H9 (cell line): ENCODE measurements around the gene MTURN. TPM values are rescaled to one million over a fixed set of nuclear protein-coding genes. Genes with fewer than 3 reads are reported as not detected.

Source experiments
- DNase-seq: peaks from one replicate; pipeline ENCODE4 v3.0.0-alpha.2; 2017
- H2AFZ ChIP-seq: one replicate; pipeline ENCODE4 v1.6.1; 2013; ENCODE audit warnings: mild to moderate bottlenecking, low read length, control low read depth, moderate library complexity
- H2AK5ac ChIP-seq: 2 replicates; pipeline ENCODE4 v1.6.1; 2013; ENCODE audit warnings: low read length, control low read depth, mixed read lengths; ENCODE audit not compliant: insufficient read length
- H2BK120ac ChIP-seq: one replicate; pipeline ENCODE4 v1.6.1; 2013; ENCODE audit warnings: low read depth, mild to moderate bottlenecking, low read length, control low read depth, inconsistent platforms; ENCODE audit not compliant: poor library complexity, severe bottlenecking
- H2BK12ac ChIP-seq: 2 replicates; pipeline ENCODE4 v1.6.1; 2013; ENCODE audit warnings: low read length, control low read depth, mixed read lengths, low read depth; ENCODE audit not compliant: insufficient read length
- H2BK15ac ChIP-seq: 2 replicates; pipeline ENCODE4 v1.6.1; 2013; ENCODE audit warnings: low read depth, low read length, control low read depth
- H2BK20ac ChIP-seq: one replicate; pipeline ENCODE4 v1.6.1; 2013; ENCODE audit warnings: low read depth, mild to moderate bottlenecking, low read length, control low read depth, inconsistent platforms; ENCODE audit not compliant: poor library complexity, severe bottlenecking
- H2BK5ac ChIP-seq: 2 replicates; pipeline ENCODE4 v1.6.1; 2013; ENCODE audit warnings: low read length, control low read depth, mixed read lengths; ENCODE audit not compliant: insufficient read length
- H3K14ac ChIP-seq: 2 replicates; pipeline ENCODE4 v1.6.1; 2013; ENCODE audit warnings: low read length, control low read depth; ENCODE audit not compliant: insufficient read depth
- H3K18ac ChIP-seq: 2 replicates; pipeline ENCODE4 v1.6.1; 2013; ENCODE audit warnings: low read depth, mild to moderate bottlenecking, mixed read lengths, low read length, control low read depth; ENCODE audit not compliant: insufficient read length
- H3K23ac ChIP-seq: 2 replicates; pipeline ENCODE4 v1.6.1; 2013; ENCODE audit warnings: low read length, control low read depth, mixed read lengths, low read depth; ENCODE audit not compliant: insufficient read length
- H3K23me2 ChIP-seq: 2 replicates; pipeline ENCODE4 v1.6.1; 2013; ENCODE audit warnings: low read depth, mild to moderate bottlenecking, mixed read lengths, low read length, control low read depth; ENCODE audit not compliant: insufficient read length, poor library complexity, severe bottlenecking
- H3K27ac ChIP-seq: 2 replicates; pipeline ENCODE4 v1.5.1; 2013; ENCODE audit warnings: low read length, control low read depth, mixed read lengths, low read depth; ENCODE audit not compliant: insufficient read length
- H3K27me3 ChIP-seq: 2 replicates; pipeline ENCODE4 v1.6.1; 2013; ENCODE audit warnings: low read length, control low read depth, inconsistent platforms; ENCODE audit not compliant: insufficient read depth
- H3K4ac ChIP-seq: 2 replicates; pipeline ENCODE4 v1.6.1; 2013; ENCODE audit warnings: low read depth, mild to moderate bottlenecking, control low read depth, inconsistent platforms, low read length, moderate library complexity
- H3K4me1 ChIP-seq: 2 replicates; pipeline ENCODE4 v1.6.1; 2013; ENCODE audit warnings: low read length, control low read depth, inconsistent platforms; ENCODE audit not compliant: insufficient read depth
- H3K4me2 ChIP-seq: 2 replicates; pipeline ENCODE4 v1.6.1; 2013; ENCODE audit warnings: low read length, control low read depth, mixed read lengths; ENCODE audit not compliant: insufficient read length, insufficient read depth
- H3K56ac ChIP-seq: 2 replicates; pipeline ENCODE4 v1.6.1; 2013; ENCODE audit warnings: low read depth, mild to moderate bottlenecking, mixed read lengths, low read length, control low read depth; ENCODE audit not compliant: insufficient read length
- H3K79me1 ChIP-seq: 2 replicates; pipeline ENCODE4 v1.6.1; 2013; ENCODE audit warnings: low read depth, mild to moderate bottlenecking, moderate library complexity, low read length, control low read depth, inconsistent platforms; ENCODE audit not compliant: insufficient read depth, poor library complexity, severe bottlenecking
- H3K79me2 ChIP-seq: 2 replicates; pipeline ENCODE4 v1.6.1; 2013; ENCODE audit warnings: low read length, control low read depth, inconsistent platforms; ENCODE audit not compliant: insufficient read depth
- H3K9ac ChIP-seq: 2 replicates; pipeline ENCODE4 v1.6.1; 2013; ENCODE audit warnings: low read length, control low read depth, mixed read lengths; ENCODE audit not compliant: insufficient read length; ENCODE audit errors: extremely low read depth
- H3K9me3 ChIP-seq: one replicate; pipeline ENCODE4 v1.6.1; 2013; ENCODE audit warnings: low read depth, low read length, inconsistent platforms; ENCODE audit not compliant: control insufficient read depth
- H3T11ph ChIP-seq: one replicate; pipeline ENCODE4 v1.6.1; 2013; ENCODE audit warnings: mild to moderate bottlenecking, low read length, control low read depth, inconsistent platforms
- H4K20me1 ChIP-seq: one replicate; pipeline ENCODE4 v1.6.1; 2013; ENCODE audit not compliant: control insufficient read depth, insufficient read length, insufficient read depth
- H4K5ac ChIP-seq: 2 replicates; pipeline ENCODE4 v1.6.1; 2013; ENCODE audit warnings: low read depth, mild to moderate bottlenecking, mixed read lengths, low read length, control low read depth; ENCODE audit not compliant: insufficient read length
- H4K8ac ChIP-seq: replicated peaks from 2 replicates; pipeline ENCODE4 v1.6.1; 2013; ENCODE audit warnings: low read length, control low read depth, mixed read lengths, low read depth; ENCODE audit not compliant: insufficient read length
- H4K91ac ChIP-seq: 2 replicates; pipeline ENCODE4 v1.6.1; 2013; ENCODE audit warnings: low read depth, mild to moderate bottlenecking, moderate library complexity, mixed read lengths, low read length, control low read depth; ENCODE audit not compliant: insufficient read length
- H3K27ac Mint-ChIP-seq, 3 experiments: 2 replicates in 2 of 3; 3 replicates in 1 of 3; pipeline ENCODE4 v1.8.0; 2020 to 2021; ENCODE audit warnings: mixed read lengths in 3 of 3, mild to moderate bottlenecking in 1 of 3, moderate library complexity in 1 of 3
- H3K27me3 Mint-ChIP-seq: 2 replicates; pipeline ENCODE4 v1.8.0; 2021; ENCODE audit warnings: low read depth, mild to moderate bottlenecking, moderate library complexity, mixed read lengths
- H3K36me3 Mint-ChIP-seq, 3 experiments: 2 replicates in 2 of 3; 3 replicates in 1 of 3; pipeline ENCODE4 v1.8.0; 2020 to 2021; ENCODE audit warnings: low read depth in 3 of 3, mixed read lengths in 3 of 3; ENCODE audit not compliant: insufficient read depth in 1 of 3
- H3K4me1 Mint-ChIP-seq, 2 experiments: 2 replicates each; pipeline ENCODE4 v1.8.0; 2020; ENCODE audit warnings: mixed read lengths in 2 of 2
- H3K4me3 Mint-ChIP-seq, 2 experiments: 2 replicates in 1 of 2; 3 replicates in 1 of 2; pipeline ENCODE4 v1.8.0; 2020 to 2021; ENCODE audit warnings: mild to moderate bottlenecking in 2 of 2, mixed read lengths in 2 of 2, moderate library complexity in 1 of 2
- H3K9me3 Mint-ChIP-seq, 2 experiments: 2 replicates in 1 of 2; 3 replicates in 1 of 2; pipeline ENCODE4 v1.8.0; 2020; ENCODE audit warnings: mild to moderate bottlenecking in 2 of 2, mixed read lengths in 2 of 2, moderate library complexity in 1 of 2
- CTCF ChIP-seq: fragments of 200-600 bp; sonication (generic); conservative IDR thresholded peaks from 3 replicates; pipeline ENCODE4 v1.8.0; 2021; ENCODE audit warnings: antibody characterized with exemption, mild to moderate bottlenecking
- WGBS: extraction: QIAGEN DNeasy Blood & Tissue Kit; methylation state at CpG from one replicate; pipeline ENCODE4 v1.1.7; 2013; ENCODE audit warnings: missing lambda C conversion rate, low lambda C conversion rate, mixed read lengths; ENCODE audit not compliant: insufficient read length; ENCODE audit errors: extremely low coverage; 5-methylcytosine and 5-hydroxymethylcytosine counted together
- total RNA-seq: library from RNA; stranded (reverse); gene quantifications from 2 replicates; pipeline ENCODE4 v1.2.1, GENCODE V29; 2021

Gene MTURN
- total RNA-seq, 1 experiment from 2014 or later, result 3.4 TPM

GRCh38 chr7:30166841-30167235 is 32.1 kb downstream of the MTURN start:
- H3K27ac ChIP-seq, result no peak overlapping the region
- Mint-ChIP-seq H3K27ac (no peak overlapping the region), H3K27me3 (peaks cover 42% of the 10 kb centered on the region), H3K4me1 (peaks cover 67 to 70% of the 10 kb centered on the region in 2 experiments), H3K9me3 (no peaks in the 10 kb centered on the region), H3K36me3 (no peaks in the 10 kb centered on the region; a peak in 1 of 7 replicates), H3K4me3 (no peak overlapping the region)
- H2BK120ac ChIP-seq, result no peak overlapping the region
- no peak overlapping the region for H2AFZ ChIP-seq
- no peaks in the 10 kb centered on the region for H3K79me2 ChIP-seq
- H2BK20ac ChIP-seq, result no peak overlapping the region
- H4K91ac ChIP-seq, result no peak overlapping the region
- DNase-seq, result no peak
- H3K9me3 ChIP-seq, result no peaks in the 10 kb centered on the region
- H3K27me3 ChIP-seq, result no peaks in the 10 kb centered on the region; the same call in 1 of the 2 replicates
- H3K23ac ChIP-seq, result no peak overlapping the region
- no peak overlapping the region for H2BK5ac ChIP-seq
- H3K79me1 ChIP-seq, result no peaks in the 10 kb centered on the region
- no peak overlapping the region for H3K18ac ChIP-seq
- H3K23me2 ChIP-seq, result no peaks in the 10 kb centered on the region
- H3K4me1 ChIP-seq, result peaks cover 9% of the 10 kb centered on the region
- no peak overlapping the region for H2BK15ac ChIP-seq
- no peak overlapping the region for H3K4me2 ChIP-seq
- no CpG with 5 or more reads among the region's 5 CpGs for WGBS
- H3K56ac ChIP-seq, result no peak overlapping the region
- no peak overlapping the region for H2AK5ac ChIP-seq
- TF ChIP-seq CTCF, result no peak
- H3K4ac ChIP-seq, result no peak overlapping the region
- H3K14ac ChIP-seq, result no peak overlapping the region
- no peaks in the 10 kb centered on the region for H4K20me1 ChIP-seq
- H2BK12ac ChIP-seq, result no peak overlapping the region
- H3T11ph ChIP-seq, result no peak overlapping the region
- H3K9ac ChIP-seq, result no peak overlapping the region
- H4K8ac ChIP-seq, result no peak overlapping the region
- H4K5ac ChIP-seq, result no peak overlapping the region
